ENCODE data around the gene POLD4.

GRCh38 chr11:67391304-67392182 lies 38.2 kb upstream of the POLD4 start, which contains the start of gene RAD9A:
- no peak for TF ChIP-seq JUND (IDR thresholded peaks at IDR 0.05)
- no peak for TF ChIP-seq CTCF (IDR thresholded peaks at IDR 0.05 in 2 of 3, conservative IDR thresholded peaks at IDR 0.05 in 1 of 3; ENCODE audit: borderline replicate concordance in 1 of 3, insufficient read depth in 1 of 3, low read depth in 2 of 3, low read length in 2 of 3)
- TF ChIP-seq POLR2A (IDR thresholded peaks at IDR 0.05; ENCODE audit: borderline replicate concordance, extremely low read depth, insufficient read depth, insufficient read length): no peak
